HEK293T (cell line): ENCODE data around the gene KRT7.
"Not testable (repeated sequence)": the region's sequence is repeated elsewhere in the genome, so short reads cannot be mapped to it uniquely, and the experiment has no call there.

Experiments
- ARNT ChIP-seq: fragments of 450-650 bp; IDR thresholded peaks from 2 replicates; pipeline ENCODE4 v1.6.1; 2017; ENCODE audit warnings: mild to moderate bottlenecking
- CTBP1 ChIP-seq: fragments of 450-650 bp; IDR thresholded peaks from 2 replicates; pipeline ENCODE4 v1.6.1; 2016; ENCODE audit warnings: borderline replicate concordance
- ELF4 ChIP-seq: fragments of 450-650 bp; IDR thresholded peaks from 2 replicates; pipeline ENCODE4 v1.6.1; 2017; ENCODE audit warnings: antibody characterized with exemption
- FOXK2 ChIP-seq: fragments of 450-650 bp; IDR thresholded peaks from 2 replicates; pipeline ENCODE4 v1.6.1; 2016; ENCODE audit warnings: mild to moderate bottlenecking
- FOXM1 ChIP-seq: fragments of 450-650 bp; IDR thresholded peaks from 2 replicates; pipeline ENCODE4 v1.6.1; 2017; ENCODE audit warnings: mild to moderate bottlenecking, borderline replicate concordance
- HDGF ChIP-seq: fragments of 450-650 bp; IDR thresholded peaks from 2 replicates; pipeline ENCODE4 v1.6.1; 2017; ENCODE audit warnings: antibody characterized with exemption, borderline replicate concordance
- L3MBTL2 ChIP-seq: fragments of 450-650 bp; conservative IDR thresholded peaks from 2 replicates; pipeline ENCODE4 v1.6.1; 2016; ENCODE audit warnings: mild to moderate bottlenecking
- PKNOX1 ChIP-seq: fragments of 450-650 bp; IDR thresholded peaks from 2 replicates; pipeline ENCODE4 v1.6.1; 2016
- SP1 ChIP-seq: fragments of 450-650 bp; IDR thresholded peaks from 2 replicates; pipeline ENCODE4 v1.6.1; 2017
- SUZ12 ChIP-seq: fragments of 450-650 bp; IDR thresholded peaks from 2 replicates; pipeline ENCODE4 v1.6.1; 2016; ENCODE audit warnings: mild to moderate bottlenecking
- TARDBP ChIP-seq: fragments of 450-650 bp; IDR thresholded peaks from 2 replicates; pipeline ENCODE4 v1.6.1; 2016

- TF ChIP-seq CTBP1, HDGF, SP1, L3MBTL2, TARDBP, SUZ12, ARNT, FOXK2, ELF4, PKNOX1, FOXM1: not testable (repeated sequence)
Measured at GRCh38 chr12:52290483-52291134, 57.6 kb downstream of the KRT7 start.
